Tibial artery (tissue), 4 donors: ENCODE results near the gene DUSP28.
A peak's percentile ranks its signal among the peaks of the same experiment; 100 is the strongest.
"Not testable (repeated sequence)": the region's sequence is repeated elsewhere in the genome, so short reads cannot be mapped to it uniquely, and the experiment has no call there.

ENCODE experiments used
- DNase-seq, 2 donors: peaks; one replicate each; pipeline ENCODE4 v3.0.0-alpha.2; 2019
- H3K27ac ChIP-seq, 2 donors: fragments of 200-600 bp; sonication (generic) in 1 of 2; 1 replicate in 1 of 2; 2 replicates in 1 of 2; pipeline ENCODE4 v1.5.1; 2018 to 2019; ENCODE audit warnings: mild to moderate bottlenecking in 1 of 2
- H3K27me3 ChIP-seq, 2 donors: fragments of 200-600 bp; sonication (generic) in 1 of 2; one replicate each; pipeline versions ENCODE4 v1.5.1 to v1.6.0; 2016 to 2019
- H3K36me3 ChIP-seq, 3 donors: fragments of 200-600 bp; sonication (generic) in 2 of 3; one replicate each; pipeline ENCODE4 v1.5.1; 2016 to 2019; ENCODE audit warnings: mild to moderate bottlenecking in 2 of 3
- H3K4me1 ChIP-seq, 4 donors: fragments of 200-600 bp; sonication (generic) in 2 of 4; 1 replicate in 3 of 4; 2 replicates in 1 of 4; pipeline ENCODE4 v1.5.1; 2016 to 2019
- H3K4me3 ChIP-seq, 2 donors: fragments of 200-600 bp; sonication (generic) in 1 of 2; 1 replicate in 1 of 2; 2 replicates in 1 of 2; pipeline ENCODE4 v1.5.1; 2018 to 2019; ENCODE audit warnings: mild to moderate bottlenecking in 2 of 2
- H3K9me3 ChIP-seq, 3 donors: fragments of 200-600 bp; sonication (generic) in 1 of 3; one replicate each; pipeline ENCODE4 v1.5.1; 2016 to 2019
- intact Hi-C: fragments of 100-400 bp; cut with DNase I; formaldehyde crosslinking; loops from one replicate; pipeline ENCODE4 v1.15.0; 2023; ENCODE audit warnings: low total_unique reads
- TF ChIP-seq, protein P1 (sequence below), 2 experiments: fragments of 200-600 bp in 1 of 2; fragments of 450-650 bp in 1 of 2; IDR thresholded peaks; one replicate each; pipeline ENCODE4 v1.5.1; 2017 to 2019; ENCODE audit warnings: antibody characterized with exemption in 2 of 2, mild to moderate bottlenecking in 1 of 2, moderate library complexity in 1 of 2

The DUSP28 gene

DNA sequence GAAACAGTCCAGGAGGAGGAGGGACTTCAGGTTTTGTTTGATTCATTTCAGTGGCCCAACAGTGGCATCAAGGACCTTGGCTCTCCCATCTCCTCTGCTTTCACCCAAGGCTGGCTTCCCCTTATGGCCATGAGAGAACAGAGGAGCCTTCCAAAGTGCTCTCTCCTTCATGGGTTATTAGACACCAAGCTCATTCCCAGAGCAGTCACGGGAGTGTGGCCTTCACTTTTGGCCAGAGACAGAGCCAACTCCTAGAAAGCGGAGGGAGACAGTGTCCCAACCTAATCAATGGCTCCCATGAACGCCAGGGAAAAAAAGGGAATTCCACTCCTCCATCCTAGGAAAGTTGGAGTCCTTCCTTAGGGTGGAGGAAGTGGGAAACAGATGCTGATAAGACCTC, 871 bp upstream of the DUSP28 start:
- peaks cover 0 to 47% (median 34%) of the 10 kb centered on the region in 4 donors for H3K4me1 ChIP-seq
- peaks cover 0 to 5% (median 0%) of the 10 kb centered on the region in 3 donors for H3K36me3 ChIP-seq
- no peaks in the 10 kb centered on the region for H3K9me3 ChIP-seq
- H3K27ac ChIP-seq: no peak overlapping the region
- peaks cover 0 to 8% of the 10 kb centered on the region in 2 donors for H3K27me3 ChIP-seq
- intact Hi-C loops: loop anchor here (10.0 kb wide), 1 partner anchor 104 kb away; no protein-coding TSS in a partner anchor
- TF ChIP-seq, protein P1, sequence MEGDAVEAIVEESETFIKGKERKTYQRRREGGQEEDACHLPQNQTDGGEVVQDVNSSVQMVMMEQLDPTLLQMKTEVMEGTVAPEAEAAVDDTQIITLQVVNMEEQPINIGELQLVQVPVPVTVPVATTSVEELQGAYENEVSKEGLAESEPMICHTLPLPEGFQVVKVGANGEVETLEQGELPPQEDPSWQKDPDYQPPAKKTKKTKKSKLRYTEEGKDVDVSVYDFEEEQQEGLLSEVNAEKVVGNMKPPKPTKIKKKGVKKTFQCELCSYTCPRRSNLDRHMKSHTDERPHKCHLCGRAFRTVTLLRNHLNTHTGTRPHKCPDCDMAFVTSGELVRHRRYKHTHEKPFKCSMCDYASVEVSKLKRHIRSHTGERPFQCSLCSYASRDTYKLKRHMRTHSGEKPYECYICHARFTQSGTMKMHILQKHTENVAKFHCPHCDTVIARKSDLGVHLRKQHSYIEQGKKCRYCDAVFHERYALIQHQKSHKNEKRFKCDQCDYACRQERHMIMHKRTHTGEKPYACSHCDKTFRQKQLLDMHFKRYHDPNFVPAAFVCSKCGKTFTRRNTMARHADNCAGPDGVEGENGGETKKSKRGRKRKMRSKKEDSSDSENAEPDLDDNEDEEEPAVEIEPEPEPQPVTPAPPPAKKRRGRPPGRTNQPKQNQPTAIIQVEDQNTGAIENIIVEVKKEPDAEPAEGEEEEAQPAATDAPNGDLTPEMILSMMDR (IDR thresholded peaks at IDR 0.05): no peak
- no peak overlapping the region for H3K4me3 ChIP-seq
- no peak for DNase-seq

DNA sequence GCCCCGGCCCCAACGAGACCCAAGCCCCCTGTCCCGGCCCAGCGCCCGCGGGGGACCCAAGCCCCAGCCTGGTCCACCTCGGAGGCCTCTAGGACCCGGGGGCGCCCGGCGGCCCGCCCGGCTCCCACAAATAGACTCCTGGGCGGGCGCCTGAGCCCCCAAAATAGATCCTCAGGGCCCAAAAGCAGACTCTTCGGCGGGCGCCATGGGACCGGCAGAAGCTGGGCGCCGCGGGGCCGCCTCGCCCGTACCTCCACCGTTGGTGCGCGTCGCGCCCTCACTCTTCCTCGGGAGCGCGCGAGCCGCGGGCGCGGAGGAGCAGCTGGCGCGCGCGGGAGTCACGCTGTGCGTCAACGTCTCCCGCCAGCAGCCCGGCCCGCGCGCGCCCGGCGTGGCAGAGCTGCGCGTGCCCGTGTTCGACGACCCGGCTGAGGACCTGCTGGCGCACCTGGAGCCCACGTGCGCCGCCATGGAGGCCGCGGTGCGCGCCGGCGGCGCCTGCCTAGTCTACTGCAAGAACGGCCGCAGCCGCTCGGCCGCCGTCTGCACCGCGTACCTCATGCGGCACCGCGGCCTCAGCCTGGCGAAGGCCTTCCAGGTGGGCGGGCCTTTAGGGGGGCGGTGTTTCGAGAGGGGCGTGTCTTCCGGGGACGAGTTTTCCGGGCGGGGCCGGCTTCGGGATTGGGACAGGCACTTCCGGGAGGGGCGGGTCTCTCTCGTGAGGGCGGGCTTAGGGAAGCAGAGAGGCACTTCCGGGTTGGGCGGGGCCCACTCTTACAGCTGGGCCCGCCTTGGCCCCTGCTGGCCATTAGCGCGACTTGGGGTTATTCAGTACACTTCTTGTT, 545 bp downstream of the DUSP28 start:
- Histone ChIP-seq H3K9me3 (no peaks in the 10 kb centered on the region), H3K27me3 (peaks cover 0 to 8% of the 10 kb centered on the region in 2 donors), H3K4me1 (peaks cover under 1 to 56% (median 39%) of the 10 kb centered on the region in 4 donors), H3K27ac (peak overlapping the region; percentile 99 to 100), H3K4me3 (peak overlapping the region; percentile 93 to 96), H3K36me3 (peaks cover 0 to 5% (median 0%) of the 10 kb centered on the region in 3 donors)
- intact Hi-C loops: loop anchor here (10.0 kb wide), 2 partner anchors 126 to 326 kb away; partner anchors contain the start of gene GPC1
- peak; percentile 99 to 100 for DNase-seq
- TF ChIP-seq, protein P1 (IDR thresholded peaks at IDR 0.05): peak; percentile 43 to 46

DNA sequence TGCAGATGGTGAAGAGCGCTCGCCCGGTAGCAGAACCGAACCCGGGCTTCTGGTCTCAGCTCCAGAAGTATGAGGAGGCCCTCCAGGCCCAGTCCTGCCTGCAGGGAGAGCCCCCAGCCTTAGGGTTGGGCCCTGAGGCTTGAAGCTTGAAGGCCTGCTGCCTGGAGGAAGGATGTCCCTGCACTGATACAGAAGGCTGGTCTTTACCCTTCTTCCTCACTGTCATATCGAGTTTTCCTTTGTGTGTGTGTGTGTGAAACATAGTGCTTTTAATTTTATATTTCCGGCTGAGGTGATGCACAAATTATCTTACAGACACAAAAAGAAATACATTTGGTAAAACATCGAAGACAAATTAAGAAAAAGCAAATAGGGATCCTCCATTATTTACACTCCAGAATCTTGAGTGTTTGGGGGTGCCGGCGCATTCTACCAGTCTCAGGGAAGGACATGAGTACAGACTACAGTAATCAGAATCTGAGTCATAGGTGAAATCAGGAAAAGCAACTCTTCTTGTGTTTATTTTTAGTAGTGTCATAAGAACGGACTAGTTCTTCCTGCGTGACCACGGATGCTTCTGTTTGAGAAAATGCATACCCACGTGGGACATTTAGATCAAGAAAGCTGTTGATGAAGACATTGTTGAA, 1.3 kb downstream of the DUSP28 start:
- TF ChIP-seq, protein P1 (IDR thresholded peaks at IDR 0.05): peak in 1 of 2 experiments; percentile 2
- Histone ChIP-seq H3K4me3 (peak overlapping the region; percentile 93 to 96), H3K9me3 (no peaks in the 10 kb centered on the region), H3K27ac (peak overlapping the region; percentile 99 to 100), H3K36me3 (peaks cover 0 to 5% (median 0%) of the 10 kb centered on the region in 3 donors), H3K27me3 (peaks cover 0 to 8% of the 10 kb centered on the region in 2 donors), H3K4me1 (peaks cover 5 to 64% (median 45%) of the 10 kb centered on the region in 4 donors)
- intact Hi-C loops: loop anchor here (10.0 kb wide), 2 partner anchors 127 to 327 kb away; partner anchors contain the start of gene GPC1
- no peak for DNase-seq

DNA sequence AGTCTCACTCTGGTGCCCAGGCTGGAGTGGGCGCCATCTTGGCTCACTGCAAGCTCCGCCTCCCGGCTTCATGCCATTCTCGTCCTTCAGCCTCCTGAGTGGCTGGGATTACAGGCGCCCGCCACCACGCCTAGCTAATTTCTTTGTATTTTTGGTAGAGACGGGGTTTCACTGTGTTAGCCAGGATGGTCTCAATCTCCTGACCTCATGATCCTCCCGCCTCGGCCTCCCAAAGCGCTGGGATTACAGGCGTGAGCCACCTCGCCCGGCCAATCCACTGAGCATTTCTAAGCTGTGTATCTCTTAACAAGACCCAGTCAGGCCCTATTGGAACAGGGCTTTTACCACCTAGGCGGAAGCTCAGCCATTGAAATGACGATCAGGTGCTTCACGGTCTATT, 3.1 kb downstream of the DUSP28 start:
- H3K9me3 ChIP-seq, H3K27me3 ChIP-seq, H3K27ac ChIP-seq, DNase-seq, H3K4me3 ChIP-seq, H3K36me3 ChIP-seq: not testable (repeated sequence)
- intact Hi-C loops: loop anchor here (10.0 kb wide), 2 partner anchors 128 to 328 kb away; partner anchors contain the start of gene GPC1
- H3K4me1 ChIP-seq: peaks cover 5 to 63% (median 42%) of the 10 kb centered on the region in 4 donors

DNA sequence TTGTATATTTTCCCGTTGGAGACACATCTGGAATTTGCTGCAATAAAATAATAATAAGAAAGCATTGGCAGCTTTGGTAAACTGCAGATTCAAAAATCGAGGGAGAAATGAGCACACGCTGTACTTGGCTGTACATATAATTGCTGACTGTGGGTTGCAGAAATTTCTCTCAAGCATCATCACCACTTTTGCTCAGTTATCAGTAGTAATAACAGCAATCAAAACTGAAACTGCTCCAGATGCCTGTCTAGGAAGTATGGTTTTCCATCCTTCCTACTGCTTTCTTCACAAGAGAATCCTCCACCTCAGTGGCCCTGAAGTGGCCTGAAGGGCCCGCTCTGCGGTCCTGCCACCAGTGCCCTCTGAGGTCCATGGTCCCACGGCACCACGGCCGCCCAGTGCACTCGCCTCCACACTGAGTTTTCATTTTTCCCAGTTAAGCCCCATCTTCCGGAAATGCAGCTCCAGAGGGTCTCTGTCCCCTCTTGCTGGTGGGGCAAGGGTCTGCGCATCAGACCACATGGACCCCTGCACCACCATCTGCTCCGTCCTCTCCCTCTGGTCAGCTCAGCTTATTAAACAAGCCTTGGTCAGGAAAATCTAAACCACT, 3.9 kb downstream of the DUSP28 start:
- Histone ChIP-seq H3K4me1 (peaks cover 5 to 58% (median 36%) of the 10 kb centered on the region in 4 donors), H3K27ac (no peak overlapping the region), H3K4me3 (no peak overlapping the region), H3K36me3 (peaks cover 0 to 5% (median 0%) of the 10 kb centered on the region in 3 donors), H3K27me3 (no peaks in the 10 kb centered on the region), H3K9me3 (no peaks in the 10 kb centered on the region)
- TF ChIP-seq, protein P1 (IDR thresholded peaks at IDR 0.05): no peak
- no peak for DNase-seq
- intact Hi-C loops: loop anchor here (10.0 kb wide), 2 partner anchors 129 to 329 kb away; partner anchors contain the start of gene GPC1
